GM10248 (cell line): ENCODE results near the gene PCDHAC1.

Experiments
- CTCF ChIA-PET: fragments of 300-600 bp; sonication (Branson Sonifier 250); formaldehyde crosslinking; extraction: SDS; loops from one replicate; lab custom pipeline; 2021; ENCODE audit warnings: antibody characterized with exemption; lab: Yijun Ruan, JAX
- POLR2A ChIA-PET: fragments of 350-650 bp; sonication (Branson Sonifier 250); formaldehyde crosslinking; extraction: SDS; loops from one replicate; lab custom pipeline; 2020; ENCODE audit warnings: antibody characterized with exemption; lab: Yijun Ruan, JAX
- DNase-seq: peaks from one replicate; pipeline ENCODE4 v3.0.0; 2012; ENCODE audit errors: extremely low spot score
- TF ChIP-seq, protein P1 (sequence below): IDR thresholded peaks from 2 replicates; pipeline ENCODE4 v1.5.1; 2012; ENCODE audit warnings: mild to moderate bottlenecking, low read depth; ENCODE audit errors: extremely low read depth, missing control alignments, control extremely low read depth

The PCDHAC1 gene

DNA sequence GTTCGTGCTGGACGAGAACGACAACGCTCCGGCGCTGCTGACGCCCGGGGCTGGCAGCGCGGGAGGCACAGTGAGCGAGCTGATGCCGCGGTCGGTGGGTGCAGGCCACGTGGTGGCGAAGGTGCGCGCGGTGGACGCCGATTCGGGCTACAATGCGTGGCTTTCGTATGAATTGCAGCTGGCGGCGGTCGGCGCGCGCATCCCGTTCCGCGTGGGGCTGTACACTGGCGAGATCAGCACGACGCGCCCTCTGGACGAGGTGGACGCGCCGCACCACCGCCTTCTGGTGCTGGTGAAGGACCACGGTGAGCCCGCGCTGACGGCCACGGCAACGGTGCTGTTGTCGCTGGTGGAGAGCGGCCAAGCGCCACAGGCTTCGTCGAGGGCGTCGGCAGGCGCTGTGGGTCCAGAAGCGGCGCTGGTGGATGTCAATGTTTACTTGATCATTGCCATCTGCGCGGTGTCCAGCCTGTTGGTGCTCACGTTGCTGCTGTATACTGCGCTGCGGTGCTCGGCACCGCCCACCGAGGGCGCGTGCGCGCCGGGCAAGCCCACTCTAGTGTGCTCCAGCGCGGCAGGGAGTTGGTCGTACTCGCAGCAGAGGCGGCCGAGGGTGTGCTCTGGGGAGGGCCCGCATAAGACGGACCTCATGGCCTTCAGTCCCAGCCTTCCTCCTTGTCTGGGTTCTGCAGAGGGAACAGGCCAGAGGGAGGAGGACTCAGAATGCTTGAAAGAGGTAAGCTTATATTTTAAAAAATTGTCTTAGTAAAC, 42.0 kb upstream of the PCDHAC1 start:
- POLR2A ChIA-PET = no interaction called here
- no peak for DNase-seq
- TF ChIP-seq, protein P1, sequence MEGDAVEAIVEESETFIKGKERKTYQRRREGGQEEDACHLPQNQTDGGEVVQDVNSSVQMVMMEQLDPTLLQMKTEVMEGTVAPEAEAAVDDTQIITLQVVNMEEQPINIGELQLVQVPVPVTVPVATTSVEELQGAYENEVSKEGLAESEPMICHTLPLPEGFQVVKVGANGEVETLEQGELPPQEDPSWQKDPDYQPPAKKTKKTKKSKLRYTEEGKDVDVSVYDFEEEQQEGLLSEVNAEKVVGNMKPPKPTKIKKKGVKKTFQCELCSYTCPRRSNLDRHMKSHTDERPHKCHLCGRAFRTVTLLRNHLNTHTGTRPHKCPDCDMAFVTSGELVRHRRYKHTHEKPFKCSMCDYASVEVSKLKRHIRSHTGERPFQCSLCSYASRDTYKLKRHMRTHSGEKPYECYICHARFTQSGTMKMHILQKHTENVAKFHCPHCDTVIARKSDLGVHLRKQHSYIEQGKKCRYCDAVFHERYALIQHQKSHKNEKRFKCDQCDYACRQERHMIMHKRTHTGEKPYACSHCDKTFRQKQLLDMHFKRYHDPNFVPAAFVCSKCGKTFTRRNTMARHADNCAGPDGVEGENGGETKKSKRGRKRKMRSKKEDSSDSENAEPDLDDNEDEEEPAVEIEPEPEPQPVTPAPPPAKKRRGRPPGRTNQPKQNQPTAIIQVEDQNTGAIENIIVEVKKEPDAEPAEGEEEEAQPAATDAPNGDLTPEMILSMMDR = no peak
- CTCF ChIA-PET = no interaction called here

DNA sequence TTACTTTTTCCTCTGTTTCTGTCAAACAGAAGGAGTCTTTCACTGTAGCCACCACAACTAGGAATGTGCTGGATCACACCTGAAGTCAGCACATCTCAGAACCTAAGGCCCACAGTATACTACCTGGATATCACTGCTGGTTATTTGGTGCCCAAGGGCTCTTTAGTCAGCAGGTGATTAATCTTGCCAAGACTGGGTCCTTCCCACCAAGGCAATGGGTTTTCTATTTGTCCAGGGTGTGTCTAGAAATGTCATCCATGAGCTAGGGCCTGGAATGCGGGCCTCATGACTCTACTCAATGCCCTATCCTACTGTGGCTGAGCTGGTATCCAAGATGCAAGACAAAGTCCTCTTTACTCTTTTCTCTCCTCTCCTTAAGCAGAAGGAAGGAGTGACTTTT, 9.8 kb upstream of the PCDHAC1 start:
- TF ChIP-seq, protein P1 = no peak
- DNase-seq = no peak
- CTCF ChIA-PET = no interaction called here
- POLR2A ChIA-PET = no interaction called here

DNA sequence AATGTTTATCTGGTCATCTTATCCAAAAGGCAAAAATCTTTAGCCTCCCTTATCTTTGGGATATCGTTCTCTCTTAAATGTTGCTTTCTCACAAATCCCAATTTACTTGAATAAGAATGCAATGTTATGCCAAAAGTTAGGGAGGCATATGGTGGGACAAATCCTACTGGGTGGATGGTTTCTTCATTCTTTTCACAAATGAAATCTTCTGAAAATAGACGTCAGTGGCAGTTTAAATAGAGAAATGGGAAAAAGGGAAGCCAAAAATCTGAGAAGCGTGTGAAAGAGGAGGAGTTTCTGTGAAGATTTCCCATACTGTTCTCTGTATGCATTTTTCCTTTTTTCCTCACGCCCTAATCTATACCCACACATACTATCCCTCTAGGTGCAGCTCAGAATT, 2.5 kb upstream of the PCDHAC1 start:
- TF ChIP-seq, protein P1 = no peak
- DNase-seq = no peak
- ChIA-PET CTCF (no interaction called here), POLR2A (no interaction called here)

DNA sequence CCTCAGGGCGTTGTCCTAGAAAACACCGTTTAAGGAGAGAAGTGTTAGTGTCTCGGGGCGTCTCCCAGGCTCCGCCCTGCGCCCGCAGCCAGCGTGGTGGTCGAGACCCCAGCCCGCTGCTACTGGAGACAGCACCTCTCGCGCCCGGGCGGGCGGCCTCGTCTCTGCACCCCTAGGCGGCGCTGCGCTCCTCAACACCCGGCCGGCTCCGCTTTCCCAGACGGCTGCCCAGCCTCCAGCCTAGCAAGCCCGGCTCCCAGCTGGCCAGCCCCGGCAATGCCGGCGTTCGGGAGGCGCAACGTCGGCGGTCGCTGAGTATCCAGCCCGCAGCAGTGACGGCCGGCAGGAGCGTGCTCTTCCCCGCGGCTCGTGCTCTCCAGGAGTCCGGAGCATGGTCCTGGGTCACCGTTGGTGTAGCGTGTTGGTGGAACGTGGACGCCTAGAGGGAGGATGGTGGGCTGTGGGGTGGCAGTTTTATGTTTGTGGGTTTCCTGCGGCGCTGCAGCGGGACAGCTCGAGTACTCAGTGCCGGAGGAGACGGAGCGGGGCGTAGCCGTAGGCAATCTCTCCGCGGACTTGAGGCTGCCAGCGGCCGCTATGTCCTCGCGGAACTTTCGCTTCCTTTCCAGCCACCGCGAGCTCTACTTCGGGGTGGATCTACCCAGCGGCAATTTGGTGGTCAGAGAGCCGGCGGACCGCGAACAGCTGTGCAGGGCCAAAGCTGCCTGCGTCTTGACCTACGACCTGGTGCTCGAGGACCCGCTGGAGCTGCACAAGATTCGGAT, 536 bp downstream of the PCDHAC1 start:
- TF ChIP-seq, protein P1 = no peak
- ChIA-PET CTCF (no interaction called here), POLR2A (no interaction called here)
- no peak for DNase-seq

DNA sequence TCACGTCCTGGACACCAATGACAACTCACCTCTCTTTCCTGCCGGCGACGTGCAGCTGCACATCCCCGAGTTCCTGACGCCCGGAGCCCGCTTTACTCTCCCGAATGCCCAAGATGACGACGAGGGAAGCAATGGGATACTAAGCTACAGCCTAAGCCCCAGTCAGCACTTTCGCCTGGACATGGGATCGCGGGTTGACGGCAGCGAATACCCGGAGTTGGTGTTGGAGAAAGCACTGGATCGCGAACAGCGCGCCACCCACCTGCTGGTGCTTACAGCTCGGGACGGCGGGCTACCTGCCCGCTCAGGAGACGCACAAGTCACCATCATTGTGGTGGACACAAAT, 1.1 kb downstream of the PCDHAC1 start:
- ChIA-PET CTCF (no interaction called here), POLR2A (no interaction called here)
- no peak for DNase-seq
- TF ChIP-seq, protein P1 = no peak

GRCh38 chr5:140934964-140935606, 9.0 kb downstream of the PCDHAC1 start:
- TF ChIP-seq, protein P1 = no peak
- no peak for DNase-seq
- CTCF ChIA-PET = no interaction called here
- POLR2A ChIA-PET = no interaction called here
